ENCODE data around the gene B4GALNT3. TPM values are rescaled to one million over a fixed set of nuclear protein-coding genes. Genes with fewer than 3 reads are reported as not detected.
A peak's percentile ranks its signal among the peaks of the same experiment; 100 is the strongest.

The B4GALNT3 gene
- total RNA-seq, 4 donors from 2014 or later = under 0.01 to 0.80 (median 0.36) TPM

DNA sequence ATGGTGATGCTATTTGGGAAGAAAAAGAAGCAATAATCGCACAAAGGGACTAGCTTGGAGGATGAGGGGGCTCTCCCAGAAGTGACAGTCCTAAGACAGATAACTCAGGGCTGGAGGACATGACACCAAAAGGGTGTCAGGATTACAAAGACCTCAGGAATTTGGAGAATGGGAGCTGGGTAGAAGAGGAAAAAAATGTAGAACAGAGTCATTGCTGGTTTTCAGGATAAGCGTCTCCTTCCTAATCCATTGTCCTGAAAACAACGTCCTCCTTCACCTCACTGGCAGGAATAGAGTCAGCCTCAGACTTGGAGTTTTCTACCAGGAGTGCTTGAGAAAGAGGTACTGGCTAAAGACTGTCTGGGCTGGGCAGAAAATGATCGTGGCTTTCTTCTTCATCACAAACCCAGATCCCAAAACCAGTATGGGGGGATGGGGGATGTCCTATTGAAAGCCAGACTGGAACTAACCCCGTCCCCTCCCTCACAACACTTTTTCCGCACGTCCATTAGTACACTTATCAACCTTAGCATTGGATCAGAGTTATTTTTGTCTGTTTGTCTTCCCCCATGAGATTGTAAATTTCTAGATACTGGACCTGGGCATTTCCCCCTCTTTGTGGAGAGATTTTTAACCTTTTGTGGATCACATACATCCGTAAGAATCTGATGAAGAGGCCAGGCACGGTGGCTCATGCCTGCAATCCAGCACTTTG is 14.3 kb downstream of the B4GALNT3 start:
- Histone ChIP-seq H3K4me1 (no peaks in the 10 kb centered on the region), H3K27ac (replicated peaks in 1 of 4) (no peak overlapping the region), H3K27me3 (peaks cover 0 to 31% (median 0%) of the 10 kb centered on the region in 4 donors), H3K4me3 (no peak overlapping the region), H3K36me3 (no peaks in the 10 kb centered on the region), H3K9me3 (no peaks in the 10 kb centered on the region)
- intact Hi-C loops (cut with DNase I) = no loop called here
- no peak for DNase-seq (ENCODE audit: extremely low spot score)
- TF ChIP-seq, protein P1, sequence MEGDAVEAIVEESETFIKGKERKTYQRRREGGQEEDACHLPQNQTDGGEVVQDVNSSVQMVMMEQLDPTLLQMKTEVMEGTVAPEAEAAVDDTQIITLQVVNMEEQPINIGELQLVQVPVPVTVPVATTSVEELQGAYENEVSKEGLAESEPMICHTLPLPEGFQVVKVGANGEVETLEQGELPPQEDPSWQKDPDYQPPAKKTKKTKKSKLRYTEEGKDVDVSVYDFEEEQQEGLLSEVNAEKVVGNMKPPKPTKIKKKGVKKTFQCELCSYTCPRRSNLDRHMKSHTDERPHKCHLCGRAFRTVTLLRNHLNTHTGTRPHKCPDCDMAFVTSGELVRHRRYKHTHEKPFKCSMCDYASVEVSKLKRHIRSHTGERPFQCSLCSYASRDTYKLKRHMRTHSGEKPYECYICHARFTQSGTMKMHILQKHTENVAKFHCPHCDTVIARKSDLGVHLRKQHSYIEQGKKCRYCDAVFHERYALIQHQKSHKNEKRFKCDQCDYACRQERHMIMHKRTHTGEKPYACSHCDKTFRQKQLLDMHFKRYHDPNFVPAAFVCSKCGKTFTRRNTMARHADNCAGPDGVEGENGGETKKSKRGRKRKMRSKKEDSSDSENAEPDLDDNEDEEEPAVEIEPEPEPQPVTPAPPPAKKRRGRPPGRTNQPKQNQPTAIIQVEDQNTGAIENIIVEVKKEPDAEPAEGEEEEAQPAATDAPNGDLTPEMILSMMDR (IDR thresholded peaks at IDR 0.05) = no peak
- TF ChIP-seq EP300 (IDR thresholded peaks at IDR 0.05) (no peak), POLR2AphosphoS5 (IDR thresholded peaks at IDR 0.05) (no peak), POLR2A (IDR thresholded peaks at IDR 0.05; ENCODE audit: low read depth) (no peak)
- WGBS = 66% methylated on average over 9 of the region's 9 CpGs

DNA sequence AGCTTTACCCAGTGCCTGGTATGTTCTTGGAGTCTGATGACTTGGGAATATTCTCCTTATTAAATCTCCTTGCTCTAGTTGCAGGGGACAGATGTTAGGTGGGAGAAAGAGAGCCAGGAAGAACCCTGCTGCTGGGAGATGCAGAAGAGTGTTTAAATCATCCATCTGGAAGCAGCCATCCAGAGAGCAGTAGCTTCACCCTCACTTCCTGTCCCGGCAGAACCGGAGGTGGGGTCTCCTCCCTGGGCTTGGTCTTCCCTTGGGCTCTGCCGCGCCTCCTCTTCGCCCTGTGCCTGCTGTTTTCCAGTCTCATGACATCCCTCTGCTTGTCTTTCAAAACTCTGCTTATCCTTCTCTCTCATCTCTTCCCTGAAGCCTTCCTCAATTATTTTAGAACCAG is 15.5 kb downstream of the B4GALNT3 start:
- TF ChIP-seq, protein P1 (IDR thresholded peaks at IDR 0.05) = no peak
- TF ChIP-seq POLR2AphosphoS5 (IDR thresholded peaks at IDR 0.05) = no peak
- no peak for TF ChIP-seq EP300 (IDR thresholded peaks at IDR 0.05)
- no peak for TF ChIP-seq POLR2A (IDR thresholded peaks at IDR 0.05; ENCODE audit: low read depth)
- no peaks in the 10 kb centered on the region for H3K36me3 ChIP-seq
- H3K4me3 ChIP-seq = no peak overlapping the region
- intact Hi-C loops (cut with DNase I) = no loop called here
- no peaks in the 10 kb centered on the region for H3K9me3 ChIP-seq
- WGBS = 42% methylated on average over 5 of the region's 5 CpGs
- H3K27ac ChIP-seq (replicated peaks in 1 of 4) = no peak overlapping the region
- H3K27me3 ChIP-seq = peaks cover 0 to 29% (median 0%) of the 10 kb centered on the region in 4 donors
- no peak for DNase-seq (ENCODE audit: extremely low spot score)
- peaks cover 0 to under 1% (median 0%) of the 10 kb centered on the region in 4 donors for H3K4me1 ChIP-seq

DNA sequence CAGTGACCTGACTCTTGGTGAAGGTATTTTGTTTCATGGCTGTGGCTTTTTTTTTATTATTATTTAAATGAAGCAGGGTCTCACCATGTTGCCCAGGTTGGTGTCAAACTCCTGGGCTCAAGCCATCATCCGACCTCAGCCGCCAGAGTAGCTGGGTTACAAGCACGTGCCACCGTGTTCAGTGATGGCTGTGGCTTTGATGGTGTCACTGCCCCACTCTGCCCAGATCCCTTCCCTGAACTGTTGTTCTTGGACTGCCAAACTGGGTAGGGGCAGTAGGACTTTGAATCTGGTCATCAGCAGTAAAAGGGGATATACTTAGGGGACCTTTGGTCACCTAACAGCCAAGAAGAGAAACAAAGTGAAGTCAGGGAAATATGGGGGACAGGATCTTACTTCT is 19.4 kb downstream of the B4GALNT3 start:
- 85% methylated on average over 4 of the region's 4 CpGs for WGBS
- Histone ChIP-seq H3K27ac (replicated peaks in 1 of 4) (no peak overlapping the region), H3K36me3 (no peaks in the 10 kb centered on the region), H3K4me1 (peaks cover 12 to 16% (median 14%) of the 10 kb centered on the region in 4 donors), H3K9me3 (no peaks in the 10 kb centered on the region), H3K27me3 (peaks cover 0 to 5% (median 0%) of the 10 kb centered on the region in 4 donors), H3K4me3 (no peak overlapping the region)
- no peak for DNase-seq (ENCODE audit: extremely low spot score)
- TF ChIP-seq POLR2A (IDR thresholded peaks at IDR 0.05; ENCODE audit: low read depth) (no peak), EP300 (IDR thresholded peaks at IDR 0.05) (no peak), POLR2AphosphoS5 (IDR thresholded peaks at IDR 0.05) (no peak)
- intact Hi-C loops (cut with DNase I) = no loop called here

DNA sequence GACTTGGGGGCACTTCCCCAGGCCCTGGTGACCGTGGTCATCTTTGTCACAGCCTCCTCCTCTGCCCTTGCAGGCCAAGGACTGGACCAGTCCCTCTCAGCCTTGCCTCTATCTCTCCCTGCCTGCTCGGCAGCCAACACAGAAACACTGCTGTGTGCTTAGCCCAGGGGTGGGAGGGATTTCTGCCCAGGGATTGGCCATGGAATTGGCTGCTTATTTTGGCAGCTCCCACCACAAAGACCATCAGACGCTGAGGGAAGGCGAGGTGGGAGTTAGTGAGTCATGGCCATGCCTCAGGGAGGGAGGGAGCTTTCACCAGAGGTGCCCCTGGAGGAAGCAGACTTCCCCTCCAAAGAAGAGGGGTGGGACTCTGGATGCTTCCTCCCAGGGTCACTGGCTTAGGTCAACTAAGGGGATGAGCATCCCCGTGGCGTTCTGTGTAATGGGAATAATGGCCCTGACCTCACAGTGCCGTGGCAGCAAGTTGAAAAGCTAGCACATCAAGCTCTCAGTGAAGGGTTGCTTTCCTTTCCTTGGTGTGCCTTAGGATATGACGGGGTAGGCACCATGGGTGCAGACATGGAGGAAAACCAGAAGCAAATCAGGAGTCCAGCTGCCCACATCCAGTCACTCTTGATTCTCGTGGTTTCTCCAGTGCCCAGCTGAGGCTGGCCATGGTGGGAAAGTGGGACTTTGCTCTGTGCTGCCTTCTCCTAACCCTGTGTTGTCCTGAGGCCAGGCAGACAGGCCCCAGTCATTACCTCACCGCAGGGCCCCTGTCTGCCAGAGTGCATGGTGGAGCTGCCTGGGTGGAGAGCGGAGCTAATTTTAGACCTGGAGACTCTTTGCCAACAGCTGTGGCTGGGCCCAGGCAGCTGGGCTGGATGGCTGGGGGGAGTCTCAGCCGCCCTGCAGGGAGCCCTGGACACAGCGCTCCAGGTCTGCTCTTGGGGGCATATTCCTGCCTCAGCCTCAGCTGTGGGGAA is 21.4 kb downstream of the B4GALNT3 start:
- intact Hi-C loops (cut with DNase I) = no loop called here
- Histone ChIP-seq H3K9me3 (no peaks in the 10 kb centered on the region), H3K4me1 (peaks cover 12 to 16% (median 14%) of the 10 kb centered on the region in 4 donors), H3K4me3 (no peak overlapping the region), H3K27me3 (peaks cover 0 to 9% (median 0%) of the 10 kb centered on the region in 4 donors), H3K36me3 (no peaks in the 10 kb centered on the region), H3K27ac (replicated peaks in 1 of 4) (peak overlapping the region in 3 of 4 donors; percentile 15 to 50 (median 27))
- 57% methylated on average over 9 of the region's 13 CpGs for WGBS
- no peak for DNase-seq (ENCODE audit: extremely low spot score)
- no peak for TF ChIP-seq EP300 (IDR thresholded peaks at IDR 0.05)
- no peak for TF ChIP-seq POLR2A (IDR thresholded peaks at IDR 0.05; ENCODE audit: low read depth)
- TF ChIP-seq, protein P1 (IDR thresholded peaks at IDR 0.05) = no peak
- no peak for TF ChIP-seq POLR2AphosphoS5 (IDR thresholded peaks at IDR 0.05)

GRCh38 chr12:482061-482460 is 22.3 kb downstream of the B4GALNT3 start:
- Histone ChIP-seq H3K4me1 (peaks cover 12 to 16% (median 14%) of the 10 kb centered on the region in 4 donors), H3K36me3 (no peaks in the 10 kb centered on the region), H3K27me3 (peaks cover 0 to 9% (median 0%) of the 10 kb centered on the region in 4 donors), H3K4me3 (no peak overlapping the region), H3K9me3 (no peaks in the 10 kb centered on the region), H3K27ac (replicated peaks in 1 of 4) (no peak overlapping the region)
- TF ChIP-seq, protein P1 (IDR thresholded peaks at IDR 0.05) = no peak
- no peak for TF ChIP-seq POLR2AphosphoS5 (IDR thresholded peaks at IDR 0.05)
- TF ChIP-seq EP300 (IDR thresholded peaks at IDR 0.05) = no peak
- TF ChIP-seq POLR2A (IDR thresholded peaks at IDR 0.05; ENCODE audit: low read depth) = no peak
- no peak for DNase-seq (ENCODE audit: extremely low spot score)
- WGBS = 94% methylated on average over 3 of the region's 3 CpGs
- intact Hi-C loops (cut with DNase I) = no loop called here
